Breast epithelium (tissue), 3 donors: ENCODE results near the gene TK1.

ENCODE experiments used
- CTCF ChIP-seq, 3 donors: fragments of 450-650 bp; IDR thresholded peaks; one replicate each; pipeline ENCODE4 v1.5.1; 2016 to 2017; ENCODE audit warnings: antibody characterized with exemption in 3 of 3, mild to moderate bottlenecking in 3 of 3, moderate library complexity in 3 of 3
- POLR2A ChIP-seq: fragments of 450-650 bp; IDR thresholded peaks from one replicate; pipeline ENCODE4 v1.6.1; 2016; ENCODE audit warnings: antibody characterized with exemption, mild to moderate bottlenecking, moderate library complexity
- POLR2AphosphoS5 ChIP-seq, 3 donors: sonication (generic); formaldehyde crosslinking; IDR thresholded peaks; one replicate each; pipeline ENCODE4 v1.6.1; 2017; ENCODE audit warnings: antibody characterized with exemption in 3 of 3

- TF ChIP-seq POLR2AphosphoS5 (IDR thresholded peaks at IDR 0.05) (no peak), POLR2A (no peak), CTCF (IDR thresholded peaks at IDR 0.05) (no peak)
Measured at GRCh38 chr17:78170692-78171590, 15.9 kb downstream of the TK1 start.
